H9 (cell line): ENCODE results near the gene NYAP2. TPM values are rescaled to one million over a fixed set of nuclear protein-coding genes. Genes with fewer than 3 reads are reported as not detected.

Experiments
- DNase-seq: peaks from one replicate; pipeline ENCODE4 v3.0.0-alpha.2; 2017
- H2AFZ ChIP-seq: one replicate; pipeline ENCODE4 v1.6.1; 2013; ENCODE audit warnings: mild to moderate bottlenecking, low read length, control low read depth, moderate library complexity
- H2AK5ac ChIP-seq: 2 replicates; pipeline ENCODE4 v1.6.1; 2013; ENCODE audit warnings: low read length, control low read depth, mixed read lengths; ENCODE audit not compliant: insufficient read length
- H2BK120ac ChIP-seq: one replicate; pipeline ENCODE4 v1.6.1; 2013; ENCODE audit warnings: low read depth, mild to moderate bottlenecking, low read length, control low read depth, inconsistent platforms; ENCODE audit not compliant: poor library complexity, severe bottlenecking
- H2BK12ac ChIP-seq: 2 replicates; pipeline ENCODE4 v1.6.1; 2013; ENCODE audit warnings: low read length, control low read depth, mixed read lengths, low read depth; ENCODE audit not compliant: insufficient read length
- H2BK15ac ChIP-seq: 2 replicates; pipeline ENCODE4 v1.6.1; 2013; ENCODE audit warnings: low read depth, low read length, control low read depth
- H2BK20ac ChIP-seq: one replicate; pipeline ENCODE4 v1.6.1; 2013; ENCODE audit warnings: low read depth, mild to moderate bottlenecking, low read length, control low read depth, inconsistent platforms; ENCODE audit not compliant: poor library complexity, severe bottlenecking
- H2BK5ac ChIP-seq: 2 replicates; pipeline ENCODE4 v1.6.1; 2013; ENCODE audit warnings: low read length, control low read depth, mixed read lengths; ENCODE audit not compliant: insufficient read length
- H3K14ac ChIP-seq: 2 replicates; pipeline ENCODE4 v1.6.1; 2013; ENCODE audit warnings: low read length, control low read depth; ENCODE audit not compliant: insufficient read depth
- H3K18ac ChIP-seq: 2 replicates; pipeline ENCODE4 v1.6.1; 2013; ENCODE audit warnings: low read depth, mild to moderate bottlenecking, mixed read lengths, low read length, control low read depth; ENCODE audit not compliant: insufficient read length
- H3K23ac ChIP-seq: 2 replicates; pipeline ENCODE4 v1.6.1; 2013; ENCODE audit warnings: low read length, control low read depth, mixed read lengths, low read depth; ENCODE audit not compliant: insufficient read length
- H3K23me2 ChIP-seq: 2 replicates; pipeline ENCODE4 v1.6.1; 2013; ENCODE audit warnings: low read depth, mild to moderate bottlenecking, mixed read lengths, low read length, control low read depth; ENCODE audit not compliant: insufficient read length, poor library complexity, severe bottlenecking
- H3K27ac ChIP-seq: 2 replicates; pipeline ENCODE4 v1.5.1; 2013; ENCODE audit warnings: low read length, control low read depth, mixed read lengths, low read depth; ENCODE audit not compliant: insufficient read length
- H3K27me3 ChIP-seq: 2 replicates; pipeline ENCODE4 v1.6.1; 2013; ENCODE audit warnings: low read length, control low read depth, inconsistent platforms; ENCODE audit not compliant: insufficient read depth
- H3K4ac ChIP-seq: 2 replicates; pipeline ENCODE4 v1.6.1; 2013; ENCODE audit warnings: low read depth, mild to moderate bottlenecking, control low read depth, inconsistent platforms, low read length, moderate library complexity
- H3K4me1 ChIP-seq: 2 replicates; pipeline ENCODE4 v1.6.1; 2013; ENCODE audit warnings: low read length, control low read depth, inconsistent platforms; ENCODE audit not compliant: insufficient read depth
- H3K4me2 ChIP-seq: 2 replicates; pipeline ENCODE4 v1.6.1; 2013; ENCODE audit warnings: low read length, control low read depth, mixed read lengths; ENCODE audit not compliant: insufficient read length, insufficient read depth
- H3K56ac ChIP-seq: 2 replicates; pipeline ENCODE4 v1.6.1; 2013; ENCODE audit warnings: low read depth, mild to moderate bottlenecking, mixed read lengths, low read length, control low read depth; ENCODE audit not compliant: insufficient read length
- H3K79me1 ChIP-seq: 2 replicates; pipeline ENCODE4 v1.6.1; 2013; ENCODE audit warnings: low read depth, mild to moderate bottlenecking, moderate library complexity, low read length, control low read depth, inconsistent platforms; ENCODE audit not compliant: insufficient read depth, poor library complexity, severe bottlenecking
- H3K79me2 ChIP-seq: 2 replicates; pipeline ENCODE4 v1.6.1; 2013; ENCODE audit warnings: low read length, control low read depth, inconsistent platforms; ENCODE audit not compliant: insufficient read depth
- H3K9ac ChIP-seq: 2 replicates; pipeline ENCODE4 v1.6.1; 2013; ENCODE audit warnings: low read length, control low read depth, mixed read lengths; ENCODE audit not compliant: insufficient read length; ENCODE audit errors: extremely low read depth
- H3K9me3 ChIP-seq: one replicate; pipeline ENCODE4 v1.6.1; 2013; ENCODE audit warnings: low read depth, low read length, inconsistent platforms; ENCODE audit not compliant: control insufficient read depth
- H3T11ph ChIP-seq: one replicate; pipeline ENCODE4 v1.6.1; 2013; ENCODE audit warnings: mild to moderate bottlenecking, low read length, control low read depth, inconsistent platforms
- H4K20me1 ChIP-seq: one replicate; pipeline ENCODE4 v1.6.1; 2013; ENCODE audit not compliant: control insufficient read depth, insufficient read length, insufficient read depth
- H4K5ac ChIP-seq: 2 replicates; pipeline ENCODE4 v1.6.1; 2013; ENCODE audit warnings: low read depth, mild to moderate bottlenecking, mixed read lengths, low read length, control low read depth; ENCODE audit not compliant: insufficient read length
- H4K8ac ChIP-seq: replicated peaks from 2 replicates; pipeline ENCODE4 v1.6.1; 2013; ENCODE audit warnings: low read length, control low read depth, mixed read lengths, low read depth; ENCODE audit not compliant: insufficient read length
- H4K91ac ChIP-seq: 2 replicates; pipeline ENCODE4 v1.6.1; 2013; ENCODE audit warnings: low read depth, mild to moderate bottlenecking, moderate library complexity, mixed read lengths, low read length, control low read depth; ENCODE audit not compliant: insufficient read length
- H3K27ac Mint-ChIP-seq, 3 experiments: 2 replicates in 2 of 3; 3 replicates in 1 of 3; pipeline ENCODE4 v1.8.0; 2020 to 2021; ENCODE audit warnings: mixed read lengths in 3 of 3, mild to moderate bottlenecking in 1 of 3, moderate library complexity in 1 of 3
- H3K27me3 Mint-ChIP-seq: 2 replicates; pipeline ENCODE4 v1.8.0; 2021; ENCODE audit warnings: low read depth, mild to moderate bottlenecking, moderate library complexity, mixed read lengths
- H3K36me3 Mint-ChIP-seq, 3 experiments: 2 replicates in 2 of 3; 3 replicates in 1 of 3; pipeline ENCODE4 v1.8.0; 2020 to 2021; ENCODE audit warnings: low read depth in 3 of 3, mixed read lengths in 3 of 3; ENCODE audit not compliant: insufficient read depth in 1 of 3
- H3K4me1 Mint-ChIP-seq, 2 experiments: 2 replicates each; pipeline ENCODE4 v1.8.0; 2020; ENCODE audit warnings: mixed read lengths in 2 of 2
- H3K4me3 Mint-ChIP-seq, 2 experiments: 2 replicates in 1 of 2; 3 replicates in 1 of 2; pipeline ENCODE4 v1.8.0; 2020 to 2021; ENCODE audit warnings: mild to moderate bottlenecking in 2 of 2, mixed read lengths in 2 of 2, moderate library complexity in 1 of 2
- H3K9me3 Mint-ChIP-seq, 2 experiments: 2 replicates in 1 of 2; 3 replicates in 1 of 2; pipeline ENCODE4 v1.8.0; 2020; ENCODE audit warnings: mild to moderate bottlenecking in 2 of 2, mixed read lengths in 2 of 2, moderate library complexity in 1 of 2
- total RNA-seq: library from RNA; stranded (reverse); gene quantifications from 2 replicates; pipeline ENCODE4 v1.2.1, GENCODE V29; 2021
- TF ChIP-seq, protein P1 (sequence below): fragments of 200-600 bp; sonication (generic); conservative IDR thresholded peaks from 3 replicates; pipeline ENCODE4 v1.8.0; 2021; ENCODE audit warnings: antibody characterized with exemption, mild to moderate bottlenecking

Gene NYAP2
- total RNA-seq, 1 experiment from 2014 or later, result not detected

- no peak overlapping the region for H3K23ac ChIP-seq
- H3K4me2 ChIP-seq, result no peak overlapping the region
- H4K8ac ChIP-seq, result no peak overlapping the region
- no peak overlapping the region for H2BK15ac ChIP-seq
- Mint-ChIP-seq H3K36me3 (peaks cover 0 to 5% (median 4%) of the 10 kb centered on the region in 3 experiments; a peak in 2 of 7 replicates), H3K4me3 (no peak overlapping the region), H3K9me3 (peaks cover 3 to 5% of the 10 kb centered on the region in 2 experiments; a peak in 3 of 5 replicates), H3K27me3 (no peaks in the 10 kb centered on the region), H3K27ac (no peak overlapping the region), H3K4me1 (no peaks in the 10 kb centered on the region)
- H3K14ac ChIP-seq, result no peak overlapping the region
- H2BK20ac ChIP-seq, result no peak overlapping the region
- H3K27ac ChIP-seq, result no peak overlapping the region
- H3K4me1 ChIP-seq, result no peaks in the 10 kb centered on the region
- no peak overlapping the region for H3K18ac ChIP-seq
- H3K27me3 ChIP-seq, result no peaks in the 10 kb centered on the region
- H3K9me3 ChIP-seq, result no peaks in the 10 kb centered on the region
- no peaks in the 10 kb centered on the region for H3K23me2 ChIP-seq
- no peak overlapping the region for H4K91ac ChIP-seq
- TF ChIP-seq, protein P1, sequence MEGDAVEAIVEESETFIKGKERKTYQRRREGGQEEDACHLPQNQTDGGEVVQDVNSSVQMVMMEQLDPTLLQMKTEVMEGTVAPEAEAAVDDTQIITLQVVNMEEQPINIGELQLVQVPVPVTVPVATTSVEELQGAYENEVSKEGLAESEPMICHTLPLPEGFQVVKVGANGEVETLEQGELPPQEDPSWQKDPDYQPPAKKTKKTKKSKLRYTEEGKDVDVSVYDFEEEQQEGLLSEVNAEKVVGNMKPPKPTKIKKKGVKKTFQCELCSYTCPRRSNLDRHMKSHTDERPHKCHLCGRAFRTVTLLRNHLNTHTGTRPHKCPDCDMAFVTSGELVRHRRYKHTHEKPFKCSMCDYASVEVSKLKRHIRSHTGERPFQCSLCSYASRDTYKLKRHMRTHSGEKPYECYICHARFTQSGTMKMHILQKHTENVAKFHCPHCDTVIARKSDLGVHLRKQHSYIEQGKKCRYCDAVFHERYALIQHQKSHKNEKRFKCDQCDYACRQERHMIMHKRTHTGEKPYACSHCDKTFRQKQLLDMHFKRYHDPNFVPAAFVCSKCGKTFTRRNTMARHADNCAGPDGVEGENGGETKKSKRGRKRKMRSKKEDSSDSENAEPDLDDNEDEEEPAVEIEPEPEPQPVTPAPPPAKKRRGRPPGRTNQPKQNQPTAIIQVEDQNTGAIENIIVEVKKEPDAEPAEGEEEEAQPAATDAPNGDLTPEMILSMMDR, result no peak
- no peak overlapping the region for H2AFZ ChIP-seq
- no peak overlapping the region for H2BK12ac ChIP-seq
- H3K4ac ChIP-seq, result no peak overlapping the region
- H3K9ac ChIP-seq, result no peak overlapping the region
- no peak overlapping the region for H3T11ph ChIP-seq
- H4K5ac ChIP-seq, result no peak overlapping the region
- H2BK5ac ChIP-seq, result no peak overlapping the region
- H2AK5ac ChIP-seq, result no peak overlapping the region
- H4K20me1 ChIP-seq, result no peaks in the 10 kb centered on the region
- no peak overlapping the region for H2BK120ac ChIP-seq
- no peaks in the 10 kb centered on the region for H3K79me1 ChIP-seq
- H3K79me2 ChIP-seq, result no peaks in the 10 kb centered on the region
- no peak overlapping the region for H3K56ac ChIP-seq
- DNase-seq, result no peak
These were observed 198.9 kb downstream of the NYAP2 start for GRCh38 chr2:225598426-225598825.
